OCI-LY1 (cell line): ENCODE measurements around the gene CDC42EP3.

Experiments
- H2AFZ ChIP-seq: fragments of 200-600 bp; sonication (generic), shearing (Covaris generic); 2 replicates; pipeline ENCODE4 v1.6.0; 2014; ENCODE audit warnings: antibody characterized with exemption, mild to moderate bottlenecking, low read length
- H3F3A ChIP-seq: fragments of 200-600 bp; sonication (generic), shearing (Covaris generic); 2 replicates; pipeline ENCODE4 v1.6.0; 2014; ENCODE audit warnings: mild to moderate bottlenecking, antibody characterized with exemption, low read length, moderate library complexity; ENCODE audit not compliant: insufficient read depth
- H3K27ac ChIP-seq: fragments of 200-600 bp; sonication (generic); 2 replicates; pipeline ENCODE4 v1.5.1; 2014; ENCODE audit warnings: low read length, mixed run types, mild to moderate bottlenecking, low read depth; ENCODE audit not compliant: poor library complexity, severe bottlenecking
- H3K27me3 ChIP-seq: fragments of 200-600 bp; sonication (generic); 2 replicates; pipeline ENCODE4 v1.6.0; 2014; ENCODE audit warnings: antibody characterized with exemption, mild to moderate bottlenecking, low read length, moderate library complexity; ENCODE audit not compliant: insufficient read depth
- H3K36me3 ChIP-seq: fragments of 200-600 bp; sonication (generic); 2 replicates; pipeline ENCODE4 v1.6.1; 2014; ENCODE audit warnings: mild to moderate bottlenecking, antibody characterized with exemption, low read length, moderate library complexity, mixed read lengths; ENCODE audit not compliant: insufficient read depth
- H3K4me1 ChIP-seq: fragments of 200-600 bp; sonication (generic); 2 replicates; pipeline ENCODE4 v1.5.1; 2014; ENCODE audit warnings: mild to moderate bottlenecking, low read length, moderate library complexity; ENCODE audit not compliant: insufficient read depth, severe bottlenecking
- H3K4me2 ChIP-seq: fragments of 200-600 bp; sonication (generic), shearing (Covaris generic); 2 replicates; pipeline ENCODE4 v1.6.1; 2014; ENCODE audit warnings: low read length
- H3K4me3 ChIP-seq: fragments of 200-600 bp; sonication (generic); 2 replicates; pipeline ENCODE4 v1.5.1; 2014; ENCODE audit warnings: low read length, low read depth, mild to moderate bottlenecking, mixed read lengths; ENCODE audit not compliant: poor library complexity, severe bottlenecking
- H3K79me2 ChIP-seq: fragments of 200-600 bp; shearing (Covaris generic); 2 replicates; pipeline ENCODE4 v1.6.1; 2016; ENCODE audit warnings: mixed run types, low read length, mixed read lengths; ENCODE audit not compliant: insufficient read depth
- H3K9ac ChIP-seq: fragments of 200-600 bp; sonication (generic), shearing (Covaris generic); 2 replicates; pipeline ENCODE4 v1.6.1; 2014; ENCODE audit warnings: mild to moderate bottlenecking, low read length, mixed read lengths
- H3K9me2 ChIP-seq: fragments of 200-600 bp; sonication (generic), shearing (Covaris generic); 2 replicates; pipeline ENCODE4 v1.6.1; 2014; ENCODE audit warnings: low read depth, mild to moderate bottlenecking, low read length, mixed read lengths
- H3K9me3 ChIP-seq: fragments of 200-600 bp; shearing (Covaris generic); 2 replicates; pipeline ENCODE4 v1.6.1; 2014; ENCODE audit warnings: low read length, mixed read lengths
- H4K20me1 ChIP-seq: fragments of 200-600 bp; sonication (generic), shearing (Covaris generic); 2 replicates; pipeline ENCODE4 v1.6.0; 2016; ENCODE audit warnings: mild to moderate bottlenecking, low read length; ENCODE audit not compliant: insufficient read depth
- CTCF ChIP-seq: fragments of 200-600 bp; sonication (generic), shearing (Covaris generic); IDR thresholded peaks from 2 replicates; pipeline ENCODE4 v1.5.1; 2017; ENCODE audit warnings: mild to moderate bottlenecking, antibody characterized with exemption, low read length, moderate library complexity, mixed read lengths
- EZH2 ChIP-seq: fragments of 200-600 bp; sonication (generic), shearing (Covaris generic); IDR thresholded peaks from 2 replicates; pipeline ENCODE4 v1.8.0; 2017; ENCODE audit warnings: borderline replicate concordance, mixed run types, mild to moderate bottlenecking, antibody characterized with exemption, low read length, moderate library complexity, mixed read lengths

CDC42EP3 gene

DNA sequence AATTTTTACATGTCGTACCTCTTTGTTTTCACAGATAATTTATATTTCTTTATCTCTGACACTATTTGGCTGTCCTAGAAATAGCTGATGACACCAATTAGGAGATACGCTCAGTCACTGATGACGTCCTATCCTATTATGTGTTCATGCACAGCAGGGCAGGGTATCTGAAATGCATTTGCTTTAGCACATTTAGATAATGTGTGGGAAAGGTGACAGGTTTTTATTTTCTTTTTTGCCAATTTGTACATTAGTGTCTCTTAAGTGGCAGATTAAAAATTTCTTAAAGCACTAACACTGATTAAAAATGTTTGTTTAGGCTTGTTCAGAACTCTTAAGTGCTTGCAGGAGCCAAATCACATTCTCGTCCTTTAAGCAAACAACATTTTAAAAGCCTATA is 39.7 kb downstream of the CDC42EP3 start:
- H3K27me3 ChIP-seq: no peaks in the 10 kb centered on the region
- H4K20me1 ChIP-seq: no peaks in the 10 kb centered on the region
- H3K4me2 ChIP-seq: no peak overlapping the region
- H3K4me1 ChIP-seq: peaks cover 17% of the 10 kb centered on the region
- no peaks in the 10 kb centered on the region for H3K36me3 ChIP-seq
- no peaks in the 10 kb centered on the region for H3K79me2 ChIP-seq
- no peak overlapping the region for H3K9ac ChIP-seq
- H3K27ac ChIP-seq: no peak overlapping the region
- no peaks in the 10 kb centered on the region for H3K9me2 ChIP-seq
- no peak overlapping the region for H2AFZ ChIP-seq
- H3K9me3 ChIP-seq: no peaks in the 10 kb centered on the region
- no peaks in the 10 kb centered on the region for H3F3A ChIP-seq
- H3K4me3 ChIP-seq: no peak overlapping the region
- TF ChIP-seq CTCF (no peak), EZH2 (no peak)

GRCh38 chr2:37631292-37631691 is 40.1 kb downstream of the CDC42EP3 start:
- no peak overlapping the region for H3K9ac ChIP-seq
- H3F3A ChIP-seq: no peaks in the 10 kb centered on the region
- no peaks in the 10 kb centered on the region for H3K27me3 ChIP-seq
- H3K79me2 ChIP-seq: no peaks in the 10 kb centered on the region
- H3K27ac ChIP-seq: no peak overlapping the region
- TF ChIP-seq CTCF: no peak
- no peak for TF ChIP-seq EZH2
- H3K4me1 ChIP-seq: peaks cover 13% of the 10 kb centered on the region
- H3K4me3 ChIP-seq: no peak overlapping the region
- no peaks in the 10 kb centered on the region for H4K20me1 ChIP-seq
- H3K36me3 ChIP-seq: no peaks in the 10 kb centered on the region
- H3K9me3 ChIP-seq: no peaks in the 10 kb centered on the region
- no peak overlapping the region for H2AFZ ChIP-seq
- no peaks in the 10 kb centered on the region for H3K9me2 ChIP-seq
- H3K4me2 ChIP-seq: no peak overlapping the region

GRCh38 chr2:37630776-37631175 is 40.7 kb downstream of the CDC42EP3 start:
- no peaks in the 10 kb centered on the region for H3K36me3 ChIP-seq
- H3K79me2 ChIP-seq: no peaks in the 10 kb centered on the region
- H3K9me3 ChIP-seq: no peaks in the 10 kb centered on the region
- H2AFZ ChIP-seq: no peak overlapping the region
- no peak overlapping the region for H3K4me3 ChIP-seq
- no peak overlapping the region for H3K9ac ChIP-seq
- H3K27me3 ChIP-seq: no peaks in the 10 kb centered on the region
- no peak overlapping the region for H3K27ac ChIP-seq
- no peaks in the 10 kb centered on the region for H3F3A ChIP-seq
- no peak for TF ChIP-seq CTCF
- TF ChIP-seq EZH2: no peak
- no peaks in the 10 kb centered on the region for H4K20me1 ChIP-seq
- no peaks in the 10 kb centered on the region for H3K9me2 ChIP-seq
- H3K4me2 ChIP-seq: no peak overlapping the region
- H3K4me1 ChIP-seq: peaks cover 12% of the 10 kb centered on the region
